ENCODE results near the gene RGS13.

GRCh38 chr1:192698731-192699130 is 62.8 kb downstream of the RGS13 start:
- TF ChIP-seq, protein P1, sequence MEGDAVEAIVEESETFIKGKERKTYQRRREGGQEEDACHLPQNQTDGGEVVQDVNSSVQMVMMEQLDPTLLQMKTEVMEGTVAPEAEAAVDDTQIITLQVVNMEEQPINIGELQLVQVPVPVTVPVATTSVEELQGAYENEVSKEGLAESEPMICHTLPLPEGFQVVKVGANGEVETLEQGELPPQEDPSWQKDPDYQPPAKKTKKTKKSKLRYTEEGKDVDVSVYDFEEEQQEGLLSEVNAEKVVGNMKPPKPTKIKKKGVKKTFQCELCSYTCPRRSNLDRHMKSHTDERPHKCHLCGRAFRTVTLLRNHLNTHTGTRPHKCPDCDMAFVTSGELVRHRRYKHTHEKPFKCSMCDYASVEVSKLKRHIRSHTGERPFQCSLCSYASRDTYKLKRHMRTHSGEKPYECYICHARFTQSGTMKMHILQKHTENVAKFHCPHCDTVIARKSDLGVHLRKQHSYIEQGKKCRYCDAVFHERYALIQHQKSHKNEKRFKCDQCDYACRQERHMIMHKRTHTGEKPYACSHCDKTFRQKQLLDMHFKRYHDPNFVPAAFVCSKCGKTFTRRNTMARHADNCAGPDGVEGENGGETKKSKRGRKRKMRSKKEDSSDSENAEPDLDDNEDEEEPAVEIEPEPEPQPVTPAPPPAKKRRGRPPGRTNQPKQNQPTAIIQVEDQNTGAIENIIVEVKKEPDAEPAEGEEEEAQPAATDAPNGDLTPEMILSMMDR (IDR thresholded peaks at IDR 0.05) = no peak
- TF ChIP-seq EZH2 (IDR thresholded peaks at IDR 0.05) = no peak
